OCI-LY1 (cell line): ENCODE data around the gene ANK3.

Source experiments
- EZH2 ChIP-seq: fragments of 200-600 bp; sonication (generic), shearing (Covaris generic); IDR thresholded peaks from 2 replicates; pipeline ENCODE4 v1.8.0; 2017; ENCODE audit warnings: borderline replicate concordance, mixed run types, mild to moderate bottlenecking, antibody characterized with exemption, low read length, moderate library complexity, mixed read lengths
- TF ChIP-seq, protein P1 (sequence below): fragments of 200-600 bp; sonication (generic), shearing (Covaris generic); IDR thresholded peaks from 2 replicates; pipeline ENCODE4 v1.5.1; 2017; ENCODE audit warnings: mild to moderate bottlenecking, antibody characterized with exemption, low read length, moderate library complexity, mixed read lengths

DNA sequence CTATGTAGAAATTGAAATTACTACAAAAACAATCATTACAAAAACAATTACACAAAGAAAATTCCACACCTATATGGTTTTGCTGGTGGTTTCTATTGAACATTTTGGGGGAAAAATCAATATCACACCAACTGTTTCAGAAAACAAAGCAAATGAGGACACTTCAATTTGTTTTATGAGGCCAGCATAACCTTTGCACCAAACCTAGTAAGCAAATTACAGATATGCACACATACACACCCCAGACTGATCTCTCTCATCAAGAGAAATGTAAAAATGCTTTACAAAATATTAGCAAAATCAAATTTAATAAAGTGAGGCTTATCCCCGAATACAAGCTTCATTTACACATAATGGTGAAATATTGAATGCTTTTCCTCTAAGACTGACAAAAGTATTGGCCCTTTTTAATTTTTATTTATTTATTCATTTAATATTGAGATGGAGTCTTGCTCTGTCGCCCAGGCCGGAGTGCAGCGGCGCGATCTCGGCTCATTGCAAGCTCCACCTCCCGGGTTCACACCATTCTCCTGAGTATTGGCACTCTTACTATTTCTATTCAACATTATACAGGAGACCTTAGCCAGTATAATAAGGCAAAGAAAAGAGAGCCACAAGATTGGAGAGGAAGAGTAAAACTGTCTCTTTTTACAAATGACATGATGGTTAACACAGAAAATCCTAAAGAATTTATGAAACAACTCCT, 13.6 kb upstream of the ANK3 start:
- TF ChIP-seq, protein P1, sequence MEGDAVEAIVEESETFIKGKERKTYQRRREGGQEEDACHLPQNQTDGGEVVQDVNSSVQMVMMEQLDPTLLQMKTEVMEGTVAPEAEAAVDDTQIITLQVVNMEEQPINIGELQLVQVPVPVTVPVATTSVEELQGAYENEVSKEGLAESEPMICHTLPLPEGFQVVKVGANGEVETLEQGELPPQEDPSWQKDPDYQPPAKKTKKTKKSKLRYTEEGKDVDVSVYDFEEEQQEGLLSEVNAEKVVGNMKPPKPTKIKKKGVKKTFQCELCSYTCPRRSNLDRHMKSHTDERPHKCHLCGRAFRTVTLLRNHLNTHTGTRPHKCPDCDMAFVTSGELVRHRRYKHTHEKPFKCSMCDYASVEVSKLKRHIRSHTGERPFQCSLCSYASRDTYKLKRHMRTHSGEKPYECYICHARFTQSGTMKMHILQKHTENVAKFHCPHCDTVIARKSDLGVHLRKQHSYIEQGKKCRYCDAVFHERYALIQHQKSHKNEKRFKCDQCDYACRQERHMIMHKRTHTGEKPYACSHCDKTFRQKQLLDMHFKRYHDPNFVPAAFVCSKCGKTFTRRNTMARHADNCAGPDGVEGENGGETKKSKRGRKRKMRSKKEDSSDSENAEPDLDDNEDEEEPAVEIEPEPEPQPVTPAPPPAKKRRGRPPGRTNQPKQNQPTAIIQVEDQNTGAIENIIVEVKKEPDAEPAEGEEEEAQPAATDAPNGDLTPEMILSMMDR, result no peak
- TF ChIP-seq EZH2, result no peak
